ENCODE measurements around the gene GSC2.

GSC2 gene

DNA sequence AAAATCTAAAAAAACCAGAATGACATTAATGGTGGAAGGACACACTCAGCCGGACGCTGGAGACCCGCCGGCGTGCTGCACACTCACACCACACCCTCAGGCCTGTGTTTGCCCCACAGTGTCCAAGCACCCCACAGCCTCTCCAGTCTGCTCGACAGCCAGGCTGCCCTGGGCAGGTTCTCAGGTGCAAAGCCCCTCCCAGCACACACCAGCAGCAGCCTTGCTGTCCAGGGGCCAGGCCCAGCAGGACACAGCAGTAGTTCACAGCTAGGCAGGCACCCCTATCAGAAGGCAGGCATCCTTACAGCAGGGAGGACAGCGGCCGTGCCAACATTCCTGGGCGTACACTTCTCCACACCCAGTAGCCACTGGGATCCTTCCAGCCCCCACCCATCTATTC lies 30.1 kb upstream of the GSC2 start:
- Histone ChIP-seq H3K27me3 (ENCODE audit: insufficient read depth, poor library complexity, severe bottlenecking) (no peaks in the 10 kb centered on the region), H3K4me3 (replicated peaks; ENCODE audit: insufficient read depth, low read length) (no peak overlapping the region), H3K27ac (replicated peaks) (no peak overlapping the region)
- TF ChIP-seq, protein P1, sequence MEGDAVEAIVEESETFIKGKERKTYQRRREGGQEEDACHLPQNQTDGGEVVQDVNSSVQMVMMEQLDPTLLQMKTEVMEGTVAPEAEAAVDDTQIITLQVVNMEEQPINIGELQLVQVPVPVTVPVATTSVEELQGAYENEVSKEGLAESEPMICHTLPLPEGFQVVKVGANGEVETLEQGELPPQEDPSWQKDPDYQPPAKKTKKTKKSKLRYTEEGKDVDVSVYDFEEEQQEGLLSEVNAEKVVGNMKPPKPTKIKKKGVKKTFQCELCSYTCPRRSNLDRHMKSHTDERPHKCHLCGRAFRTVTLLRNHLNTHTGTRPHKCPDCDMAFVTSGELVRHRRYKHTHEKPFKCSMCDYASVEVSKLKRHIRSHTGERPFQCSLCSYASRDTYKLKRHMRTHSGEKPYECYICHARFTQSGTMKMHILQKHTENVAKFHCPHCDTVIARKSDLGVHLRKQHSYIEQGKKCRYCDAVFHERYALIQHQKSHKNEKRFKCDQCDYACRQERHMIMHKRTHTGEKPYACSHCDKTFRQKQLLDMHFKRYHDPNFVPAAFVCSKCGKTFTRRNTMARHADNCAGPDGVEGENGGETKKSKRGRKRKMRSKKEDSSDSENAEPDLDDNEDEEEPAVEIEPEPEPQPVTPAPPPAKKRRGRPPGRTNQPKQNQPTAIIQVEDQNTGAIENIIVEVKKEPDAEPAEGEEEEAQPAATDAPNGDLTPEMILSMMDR (IDR thresholded peaks at IDR 0.05; ENCODE audit: insufficient read depth, low read length): no peak
- TF ChIP-seq GABPA (IDR thresholded peaks at IDR 0.05; ENCODE audit: low read depth): no peak
- TF ChIP-seq, protein P2, sequence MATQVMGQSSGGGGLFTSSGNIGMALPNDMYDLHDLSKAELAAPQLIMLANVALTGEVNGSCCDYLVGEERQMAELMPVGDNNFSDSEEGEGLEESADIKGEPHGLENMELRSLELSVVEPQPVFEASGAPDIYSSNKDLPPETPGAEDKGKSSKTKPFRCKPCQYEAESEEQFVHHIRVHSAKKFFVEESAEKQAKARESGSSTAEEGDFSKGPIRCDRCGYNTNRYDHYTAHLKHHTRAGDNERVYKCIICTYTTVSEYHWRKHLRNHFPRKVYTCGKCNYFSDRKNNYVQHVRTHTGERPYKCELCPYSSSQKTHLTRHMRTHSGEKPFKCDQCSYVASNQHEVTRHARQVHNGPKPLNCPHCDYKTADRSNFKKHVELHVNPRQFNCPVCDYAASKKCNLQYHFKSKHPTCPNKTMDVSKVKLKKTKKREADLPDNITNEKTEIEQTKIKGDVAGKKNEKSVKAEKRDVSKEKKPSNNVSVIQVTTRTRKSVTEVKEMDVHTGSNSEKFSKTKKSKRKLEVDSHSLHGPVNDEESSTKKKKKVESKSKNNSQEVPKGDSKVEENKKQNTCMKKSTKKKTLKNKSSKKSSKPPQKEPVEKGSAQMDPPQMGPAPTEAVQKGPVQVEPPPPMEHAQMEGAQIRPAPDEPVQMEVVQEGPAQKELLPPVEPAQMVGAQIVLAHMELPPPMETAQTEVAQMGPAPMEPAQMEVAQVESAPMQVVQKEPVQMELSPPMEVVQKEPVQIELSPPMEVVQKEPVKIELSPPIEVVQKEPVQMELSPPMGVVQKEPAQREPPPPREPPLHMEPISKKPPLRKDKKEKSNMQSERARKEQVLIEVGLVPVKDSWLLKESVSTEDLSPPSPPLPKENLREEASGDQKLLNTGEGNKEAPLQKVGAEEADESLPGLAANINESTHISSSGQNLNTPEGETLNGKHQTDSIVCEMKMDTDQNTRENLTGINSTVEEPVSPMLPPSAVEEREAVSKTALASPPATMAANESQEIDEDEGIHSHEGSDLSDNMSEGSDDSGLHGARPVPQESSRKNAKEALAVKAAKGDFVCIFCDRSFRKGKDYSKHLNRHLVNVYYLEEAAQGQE (IDR thresholded peaks at IDR 0.05; ENCODE audit: insufficient replicate concordance, low read depth): no peak
- no peak for TF ChIP-seq SPI1 (IDR thresholded peaks at IDR 0.05; ENCODE audit: borderline replicate concordance, low read depth)
- 0 out of 2 replicates have a peak, but pooled peaks have one; percentile 36 for TF ChIP-seq POLR2AphosphoS5 (IDR thresholded peaks at IDR 0.05; ENCODE audit: low read depth)
- DNase-seq (ENCODE audit: low read depth in 1 of 2, low spot score in 1 of 2): no peak

DNA sequence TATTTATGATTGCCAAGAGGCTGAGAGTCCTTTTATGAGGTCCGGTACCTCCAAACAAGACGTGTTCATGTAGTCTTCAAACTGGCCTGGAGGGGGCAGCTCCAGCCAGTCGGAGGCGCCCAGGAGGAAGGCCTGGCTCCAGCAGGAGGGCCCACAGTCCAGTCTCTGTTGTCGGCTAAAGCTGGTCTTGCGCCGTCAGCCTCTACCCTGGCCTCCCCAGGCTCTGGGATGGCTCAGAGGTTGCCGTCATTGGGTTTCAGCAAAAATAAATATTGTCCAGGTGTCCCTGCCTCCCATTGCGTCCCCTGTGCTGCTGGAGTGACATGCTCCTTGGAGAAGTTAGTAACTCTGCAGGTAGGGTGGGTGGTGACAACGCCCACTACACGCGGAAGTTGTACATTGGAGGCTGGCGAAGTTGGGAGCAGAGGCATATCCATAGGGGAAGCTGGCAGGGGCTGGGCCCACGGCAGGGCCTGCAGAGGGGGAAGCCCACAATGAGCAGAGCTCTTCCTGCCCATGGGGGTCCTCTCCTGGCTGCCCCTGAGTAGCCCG lies 29.5 kb upstream of the GSC2 start:
- TF ChIP-seq, protein P1 (IDR thresholded peaks at IDR 0.05; ENCODE audit: insufficient read depth, low read length): peak; percentile 13
- TF ChIP-seq, protein P2 (IDR thresholded peaks at IDR 0.05; ENCODE audit: insufficient replicate concordance, low read depth): no peak
- DNase-seq (ENCODE audit: low read depth in 1 of 2, low spot score in 1 of 2): peak in 1 of 2 experiments; percentile 75
- Histone ChIP-seq H3K4me3 (replicated peaks; ENCODE audit: insufficient read depth, low read length) (no peak overlapping the region), H3K27me3 (ENCODE audit: insufficient read depth, poor library complexity, severe bottlenecking) (no peaks in the 10 kb centered on the region), H3K27ac (replicated peaks) (no peak overlapping the region; the same call in 1 of the 2 replicates)

DNA sequence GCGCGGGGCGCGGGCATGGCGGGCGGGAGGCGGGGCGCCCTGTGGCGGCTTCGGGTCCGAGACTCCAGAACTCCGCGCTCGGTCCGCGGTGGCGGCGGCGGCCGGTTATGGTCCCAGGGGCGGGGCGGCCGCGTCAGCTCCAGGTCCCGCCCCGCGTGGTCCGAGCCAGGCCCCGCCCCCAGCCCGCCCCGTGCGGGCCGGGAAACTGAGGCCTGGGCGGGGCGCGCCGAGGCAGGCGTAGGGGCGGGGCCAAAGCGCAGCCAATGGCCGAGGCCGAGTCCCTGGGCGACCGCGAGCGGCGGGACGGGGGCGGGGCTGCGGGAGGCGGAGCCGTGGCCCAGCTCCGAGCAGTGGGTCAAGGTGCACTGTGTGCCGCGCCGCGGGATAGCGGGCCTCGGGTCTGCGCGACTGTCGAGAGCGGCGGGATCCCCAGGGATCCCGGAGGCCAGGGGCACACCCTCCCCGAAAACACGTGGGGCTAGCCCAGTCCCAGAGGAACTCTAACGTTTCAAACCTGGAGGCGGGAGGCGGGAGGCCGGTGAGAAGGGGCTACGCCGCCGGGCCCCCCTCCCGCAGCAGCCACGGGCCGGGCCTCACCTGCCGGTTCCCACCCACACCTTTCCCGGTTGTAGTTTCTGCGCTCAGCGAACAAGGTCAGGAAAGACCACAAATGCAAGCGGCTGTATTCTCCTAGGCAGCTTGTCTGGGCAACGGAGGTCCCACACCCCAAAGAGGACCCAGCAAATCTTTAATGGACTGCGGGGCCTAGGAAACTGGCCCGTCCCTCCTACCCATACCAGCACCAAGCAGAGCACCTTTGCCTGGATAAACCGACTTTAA lies 28.8 kb upstream of the GSC2 start, which contains the start of gene SLC25A1:
SLC25A1 (minus strand) TSS at position 80 of the 840 bp plus-strand sequence; CDS start at position 17, 63 bp downstream.
- Histone ChIP-seq H3K27me3 (ENCODE audit: insufficient read depth, poor library complexity, severe bottlenecking) (no peaks in the 10 kb centered on the region), H3K4me3 (replicated peaks; ENCODE audit: insufficient read depth, low read length) (peak within 1 kb of the TSS; percentile 72), H3K27ac (replicated peaks) (peak within 1 kb of the TSS; percentile 75)
- peak; percentile 75 to 78 for DNase-seq (ENCODE audit: low read depth in 1 of 2, low spot score in 1 of 2)
- TF ChIP-seq POLR2AphosphoS5 (IDR thresholded peaks at IDR 0.05; ENCODE audit: low read depth) (peak; percentile 25; the same call in 1 of the 2 replicates), GABPA (IDR thresholded peaks at IDR 0.05; ENCODE audit: low read depth) (no peak)
- TF ChIP-seq, protein P2 (IDR thresholded peaks at IDR 0.05; ENCODE audit: insufficient replicate concordance, low read depth): no peak

All from HL-60 (cell line).